SU-DHL-6 (cell line): ENCODE measurements around the gene GPX8.

Experiments
- H2AFZ ChIP-seq: fragments of 200-600 bp; sonication (generic); 2 replicates; pipeline ENCODE4 v1.6.1; 2014; ENCODE audit warnings: low read depth, mild to moderate bottlenecking, moderate library complexity, mixed read lengths, antibody characterized with exemption, low read length; ENCODE audit not compliant: severe bottlenecking
- H3F3A ChIP-seq: fragments of 200-600 bp; shearing (Covaris generic); 2 replicates; pipeline ENCODE4 v1.6.0; 2016; ENCODE audit warnings: antibody characterized with exemption, mild to moderate bottlenecking; ENCODE audit not compliant: insufficient read depth
- H3K27ac ChIP-seq: fragments of 200-600 bp; sonication (generic); 2 replicates; pipeline ENCODE4 v1.5.1; 2016; ENCODE audit warnings: low read depth, mild to moderate bottlenecking, low read length, moderate library complexity, mixed read lengths
- H3K27me3 ChIP-seq: fragments of 200-600 bp; sonication (generic), shearing (Covaris generic); 2 replicates; pipeline ENCODE4 v1.6.0; 2014; ENCODE audit warnings: mild to moderate bottlenecking, low read length
- H3K36me3 ChIP-seq: fragments of 200-600 bp; sonication (generic); 2 replicates; pipeline ENCODE4 v1.6.1; 2014; ENCODE audit warnings: mild to moderate bottlenecking, low read length, mixed read lengths
- H3K4me2 ChIP-seq: fragments of 300-600, 200-600 bp; shearing (Covaris generic), sonication (generic); 2 replicates; pipeline ENCODE4 v1.6.0; 2014; ENCODE audit warnings: low read length, low read depth, mild to moderate bottlenecking; ENCODE audit not compliant: poor library complexity, severe bottlenecking
- H3K4me3 ChIP-seq: fragments of 200-600 bp; sonication (generic); 2 replicates; pipeline ENCODE4 v1.5.1; 2014; ENCODE audit warnings: antibody characterized with exemption, low read length, mild to moderate bottlenecking, mixed read lengths; ENCODE audit not compliant: insufficient read depth, poor library complexity, severe bottlenecking
- H3K79me2 ChIP-seq: fragments of 200-600 bp; sonication (generic); 2 replicates; pipeline ENCODE4 v1.6.1; 2014; ENCODE audit warnings: mild to moderate bottlenecking, low read length, moderate library complexity; ENCODE audit not compliant: insufficient read depth
- H3K9ac ChIP-seq: fragments of 200-600 bp; sonication (generic); 2 replicates; pipeline ENCODE4 v1.7.0; 2014; ENCODE audit warnings: mild to moderate bottlenecking, low read length
- H3K9me2 ChIP-seq: fragments of 200-600 bp; sonication (generic); replicated peaks from 2 replicates; pipeline ENCODE4 v1.6.1; 2014; ENCODE audit warnings: low read length; ENCODE audit not compliant: insufficient read depth
- H3K9me3 ChIP-seq: fragments of 200-600 bp; sonication (generic); 2 replicates; pipeline ENCODE4 v1.6.1; 2014; ENCODE audit warnings: low read length, mixed read lengths; ENCODE audit not compliant: insufficient read depth
- H4K20me1 ChIP-seq: fragments of 200-600 bp; sonication (generic); 2 replicates; pipeline ENCODE4 v1.6.1; 2014; ENCODE audit warnings: low read depth, mild to moderate bottlenecking, antibody characterized with exemption, low read length, moderate library complexity, mixed read lengths
- CTCF ChIP-seq: fragments of 200-600 bp; sonication (generic); IDR thresholded peaks from one replicate; pipeline ENCODE4 v1.5.1; 2017; ENCODE audit warnings: antibody characterized with exemption, mild to moderate bottlenecking, low read length, moderate library complexity; ENCODE audit not compliant: insufficient read depth, poor library complexity, severe bottlenecking
- EZH2phosphoT487 ChIP-seq: fragments of 200-600 bp; sonication (generic), shearing (Covaris generic); conservative IDR thresholded peaks from 2 replicates; pipeline ENCODE4 v1.6.1; 2018; ENCODE audit warnings: mild to moderate bottlenecking, antibody characterized with exemption, low read length, moderate library complexity, mixed read lengths

Gene GPX8

GRCh38 chr5:55114061-55114460, 45.9 kb upstream of the GPX8 start:
- TF ChIP-seq CTCF = no peak
- no peak for TF ChIP-seq EZH2phosphoT487
- H3K27ac ChIP-seq = no peak overlapping the region
- H3K36me3 ChIP-seq = no peaks in the 10 kb centered on the region
- no peaks in the 10 kb centered on the region for H3K9me2 ChIP-seq
- no peak overlapping the region for H3K4me3 ChIP-seq
- H4K20me1 ChIP-seq = no peaks in the 10 kb centered on the region
- no peak overlapping the region for H3K9ac ChIP-seq
- no peak overlapping the region for H2AFZ ChIP-seq
- H3K79me2 ChIP-seq = no peaks in the 10 kb centered on the region
- no peak overlapping the region for H3K4me2 ChIP-seq
- H3F3A ChIP-seq = no peaks in the 10 kb centered on the region
- H3K27me3 ChIP-seq = no peaks in the 10 kb centered on the region
- no peaks in the 10 kb centered on the region for H3K9me3 ChIP-seq

DNA sequence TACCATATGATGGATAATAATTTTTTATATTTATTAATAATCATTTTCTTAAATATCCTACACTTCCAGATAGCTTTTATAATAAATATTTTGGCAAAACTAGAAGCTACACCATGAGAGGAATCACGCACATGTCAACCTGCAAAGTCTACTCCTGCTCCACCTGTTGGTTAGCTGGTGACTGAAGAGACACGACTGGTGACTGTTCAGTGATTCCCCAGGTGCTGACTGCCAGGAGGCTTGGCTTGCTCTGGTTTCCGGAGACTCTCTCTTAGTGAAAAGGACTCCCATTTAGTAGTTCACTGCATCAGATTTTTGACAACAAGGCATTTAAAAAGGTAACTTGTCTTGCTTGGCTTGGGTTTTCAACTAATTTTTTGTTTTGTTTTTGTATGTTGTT, 36.6 kb upstream of the GPX8 start:
- no peaks in the 10 kb centered on the region for H3K9me3 ChIP-seq
- no peak overlapping the region for H3K4me3 ChIP-seq
- no peaks in the 10 kb centered on the region for H3K27me3 ChIP-seq
- H3K9ac ChIP-seq = no peak overlapping the region
- no peaks in the 10 kb centered on the region for H3K79me2 ChIP-seq
- TF ChIP-seq CTCF (no peak), EZH2phosphoT487 (no peak)
- no peak overlapping the region for H2AFZ ChIP-seq
- no peaks in the 10 kb centered on the region for H3K9me2 ChIP-seq
- H3K36me3 ChIP-seq = no peaks in the 10 kb centered on the region
- H4K20me1 ChIP-seq = no peaks in the 10 kb centered on the region
- H3K4me2 ChIP-seq = no peak overlapping the region
- H3F3A ChIP-seq = no peaks in the 10 kb centered on the region
- H3K27ac ChIP-seq = no peak overlapping the region

- no peaks in the 10 kb centered on the region for H3K9me3 ChIP-seq
- no peak for TF ChIP-seq CTCF
- no peak for TF ChIP-seq EZH2phosphoT487
- no peak overlapping the region for H3K27ac ChIP-seq
- no peaks in the 10 kb centered on the region for H3K9me2 ChIP-seq
- no peaks in the 10 kb centered on the region for H3K79me2 ChIP-seq
- no peak overlapping the region for H3K4me3 ChIP-seq
- H2AFZ ChIP-seq = no peak overlapping the region
- H3K36me3 ChIP-seq = no peaks in the 10 kb centered on the region
- no peaks in the 10 kb centered on the region for H4K20me1 ChIP-seq
- H3K9ac ChIP-seq = no peak overlapping the region
- H3K27me3 ChIP-seq = no peaks in the 10 kb centered on the region
- no peak overlapping the region for H3K4me2 ChIP-seq
- H3F3A ChIP-seq = no peaks in the 10 kb centered on the region
Measured at GRCh38 chr5:55134053-55134722, 25.8 kb upstream of the GPX8 start.
